Renal pelvis (tissue), 4 donors: ENCODE results near the gene TESMIN. TPM values are rescaled to one million over a fixed set of nuclear protein-coding genes. Genes with fewer than 3 reads are reported as not detected.

Experiments
- DNase-seq: peaks from one replicate; pipeline ENCODE4 v3.0.0-alpha.2; 2013
- polyA plus RNA-seq, 3 donors: library from polyadenylated mRNA; unstranded; fragments of 120-200 nt; gene quantifications; one replicate each; pipeline ENCODE4 v1.2.1, GENCODE V29; 2013; ENCODE audit not compliant: insufficient read length in 3 of 3

TESMIN gene
- polyA plus RNA-seq, 3 donors = 17.0 to 21.5 (median 21.3) TPM

GRCh38 chr11:68684385-68685356 is 66.6 kb downstream of the TESMIN start, which contains the start of gene GAL:
GAL (plus strand) TSS chr11:68684544; CDS start chr11:68684924, 380 bp downstream.
- DNase-seq = peak; percentile 33

- no peak for DNase-seq
Measured at GRCh38 chr11:68683536-68684384, 67.6 kb downstream of the TESMIN start.

- no peak for DNase-seq
Measured at GRCh38 chr11:68683121-68683520, 68.2 kb downstream of the TESMIN start.

- DNase-seq = no peak
Measured at GRCh38 chr11:68682531-68682961, 68.8 kb downstream of the TESMIN start.

GRCh38 chr11:68680541-68681231 is 70.6 kb downstream of the TESMIN start:
- no peak for DNase-seq

GRCh38 chr11:68678031-68678441 is 73.3 kb downstream of the TESMIN start:
- no peak for DNase-seq

- no peak for DNase-seq
Measured at GRCh38 chr11:68677432-68677831, 73.9 kb downstream of the TESMIN start.

GRCh38 chr11:68674461-68674860 is 76.9 kb downstream of the TESMIN start:
- DNase-seq = no peak

GRCh38 chr11:68673991-68674390 is 77.3 kb downstream of the TESMIN start:
- no peak for DNase-seq

- DNase-seq = no peak
Measured at GRCh38 chr11:68673306-68673945, 77.9 kb downstream of the TESMIN start.

- no peak for DNase-seq
Measured at GRCh38 chr11:68670208-68670992, 80.9 kb downstream of the TESMIN start.

- DNase-seq = no peak
Measured at GRCh38 chr11:68669301-68670090, 81.8 kb downstream of the TESMIN start.

- no peak for DNase-seq
Measured at GRCh38 chr11:68667511-68668500, 83.5 kb downstream of the TESMIN start.

- DNase-seq = no peak
Measured at GRCh38 chr11:68666849-68667248, 84.5 kb downstream of the TESMIN start.

- no peak for DNase-seq
Measured at GRCh38 chr11:68665436-68665835, 85.9 kb downstream of the TESMIN start.

GRCh38 chr11:68664906-68665305 is 86.4 kb downstream of the TESMIN start:
- no peak for DNase-seq

GRCh38 chr11:68664141-68664540 is 87.2 kb downstream of the TESMIN start:
- no peak for DNase-seq

- no peak for DNase-seq
Measured at GRCh38 chr11:68663482-68664010, 87.8 kb downstream of the TESMIN start.
